Measurements from ENCODE around the gene BANP. TPM values are rescaled to one million over a fixed set of nuclear protein-coding genes. Genes with fewer than 3 reads are reported as not detected.
A peak's percentile ranks its signal among the peaks of the same experiment; 100 is the strongest.
"Not testable (repeated sequence)": the region's sequence is repeated elsewhere in the genome, so short reads cannot be mapped to it uniquely, and the experiment has no call there.

BANP gene
- total and polyA plus RNA-seq, 2 experiments from 2014 or later = 14.8 TPM

DNA sequence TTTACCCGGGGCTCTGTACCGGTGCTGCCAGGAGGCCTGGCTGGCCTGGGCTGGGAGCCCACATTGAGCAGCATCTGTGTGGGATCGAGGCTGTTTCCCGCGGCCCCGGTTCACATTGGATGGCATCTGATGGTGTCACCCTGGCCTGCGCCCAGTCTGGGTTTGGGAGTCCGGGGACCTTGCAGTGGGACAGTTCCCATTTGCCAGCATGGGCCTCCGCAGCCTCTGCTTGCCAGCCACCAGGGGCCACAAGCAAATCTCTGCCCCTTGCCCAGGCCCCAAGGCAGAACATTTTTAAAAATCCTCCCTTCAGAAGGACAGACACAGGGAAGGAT is 64.5 kb downstream of the BANP start:
- H3K36me3 ChIP-seq (ENCODE audit: low read depth) = no peaks in the 10 kb centered on the region
- DNase-seq = no peak
- no peak overlapping the region for H3K27ac ChIP-seq
- H3K79me2 ChIP-seq (ENCODE audit: insufficient read depth) = no peaks in the 10 kb centered on the region
- no peak overlapping the region for H3K4me3 ChIP-seq
- no peaks in the 10 kb centered on the region for H4K20me1 ChIP-seq (ENCODE audit: insufficient read depth)
- no peaks in the 10 kb centered on the region for H3K9me2 ChIP-seq (ENCODE audit: insufficient read depth)
- H3K9ac ChIP-seq = no peak overlapping the region
- H3F3A ChIP-seq (ENCODE audit: insufficient read depth) = no peaks in the 10 kb centered on the region
- H2AFZ ChIP-seq = no peak overlapping the region
- TF ChIP-seq EZH2 (IDR thresholded peaks at IDR 0.05; ENCODE audit: insufficient read depth, poor library complexity, severe bottlenecking) (no peak), EZH2phosphoT487 (IDR thresholded peaks at IDR 0.05; ENCODE audit: insufficient read depth, low read depth) (no peak)
- no peaks in the 10 kb centered on the region for H3K4me1 ChIP-seq (ENCODE audit: insufficient read depth)
- H3K27me3 ChIP-seq (replicated peaks; ENCODE audit: insufficient read depth) = no peaks in the 10 kb centered on the region
- no peak overlapping the region for H3K4me2 ChIP-seq (ENCODE audit: unreplicated experiment)
- in situ Hi-C loops (cut with MboI) = no loop called here
- H3K9me3 ChIP-seq (ENCODE audit: low read depth) = no peaks in the 10 kb centered on the region
- 88 to 90% methylated on average over 8 to 9 of the region's 9 CpGs for WGBS, 2 experiments (ENCODE audit: low coverage in 1 of 2, low lambda C conversion rate in 2 of 2, missing lambda C conversion rate in 2 of 2)

DNA sequence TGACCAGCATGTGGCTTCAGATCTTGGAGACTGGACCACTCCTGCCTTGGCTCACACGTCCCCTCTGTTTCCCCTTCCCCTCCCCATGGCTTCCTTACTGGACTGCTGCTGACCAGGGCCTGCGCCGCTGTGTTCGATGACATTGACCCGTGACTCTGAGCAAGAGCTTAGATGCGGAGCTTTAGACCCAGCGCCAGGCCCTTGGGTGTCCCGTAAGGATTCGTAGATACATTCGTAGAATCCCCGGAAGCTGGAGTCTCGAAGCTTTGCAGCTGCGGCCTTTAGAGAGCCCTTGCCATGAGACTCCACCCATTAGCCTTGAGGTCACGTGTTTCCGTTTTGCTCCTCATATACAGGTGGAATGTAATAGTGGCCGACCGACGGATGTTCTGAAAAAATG is 65.2 kb downstream of the BANP start:
- H3F3A ChIP-seq (ENCODE audit: insufficient read depth); H3K4me3 ChIP-seq; in situ Hi-C loops (cut with MboI); H3K27ac ChIP-seq; H4K20me1 ChIP-seq (ENCODE audit: insufficient read depth); H3K4me2 ChIP-seq (ENCODE audit: unreplicated experiment); H3K4me1 ChIP-seq (ENCODE audit: insufficient read depth); DNase-seq; H3K79me2 ChIP-seq (ENCODE audit: insufficient read depth); H2AFZ ChIP-seq; H3K9me3 ChIP-seq (ENCODE audit: low read depth); H3K9me2 ChIP-seq (ENCODE audit: insufficient read depth); H3K27me3 ChIP-seq (replicated peaks; ENCODE audit: insufficient read depth); H3K9ac ChIP-seq; H3K36me3 ChIP-seq (ENCODE audit: low read depth): not testable (repeated sequence)
- 88 to 89% methylated on average over 18 of the region's 18 CpGs for whole genome bisulfite sequencing, 2 experiments (ENCODE audit: low coverage in 1 of 2, low lambda C conversion rate in 2 of 2, missing lambda C conversion rate in 2 of 2)

DNA sequence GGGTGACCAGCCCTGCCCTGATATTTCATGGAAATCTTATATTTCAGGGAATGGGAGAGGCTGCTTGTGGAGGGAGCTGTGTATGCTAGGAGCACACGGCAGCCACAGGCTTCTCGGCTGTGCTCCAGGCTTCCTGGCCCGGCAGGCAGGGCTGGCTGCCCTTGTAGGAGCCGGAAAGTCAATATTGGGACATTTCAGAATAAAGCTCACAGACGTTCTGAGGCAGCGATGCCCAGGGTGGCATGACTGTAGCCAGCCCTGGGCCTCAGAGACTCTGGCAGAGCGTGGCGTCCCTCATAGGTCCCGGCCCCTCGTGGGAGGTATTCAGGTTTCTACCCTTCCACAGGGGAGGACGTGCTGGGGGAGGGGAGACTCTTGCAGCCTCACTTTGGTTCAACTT is 65.7 kb downstream of the BANP start:
- no peaks in the 10 kb centered on the region for H3K4me1 ChIP-seq (ENCODE audit: insufficient read depth)
- WGBS, 2 experiments (ENCODE audit: low coverage in 1 of 2, low lambda C conversion rate in 2 of 2, missing lambda C conversion rate in 2 of 2) = 77 to 78% methylated on average over 11 of the region's 11 CpGs
- H3K27ac ChIP-seq = no peak overlapping the region
- H3K36me3 ChIP-seq (ENCODE audit: low read depth) = no peaks in the 10 kb centered on the region
- H3K9me2 ChIP-seq (ENCODE audit: insufficient read depth) = no peaks in the 10 kb centered on the region
- H3K27me3 ChIP-seq (replicated peaks; ENCODE audit: insufficient read depth) = no peaks in the 10 kb centered on the region
- DNase-seq = no peak
- no peaks in the 10 kb centered on the region for H3K79me2 ChIP-seq (ENCODE audit: insufficient read depth)
- no peaks in the 10 kb centered on the region for H3K9me3 ChIP-seq (ENCODE audit: low read depth)
- H3F3A ChIP-seq (ENCODE audit: insufficient read depth) = no peaks in the 10 kb centered on the region
- in situ Hi-C loops (cut with MboI) = no loop called here
- no peak overlapping the region for H3K4me3 ChIP-seq
- H4K20me1 ChIP-seq (ENCODE audit: insufficient read depth) = no peaks in the 10 kb centered on the region
- no peak overlapping the region for H3K4me2 ChIP-seq (ENCODE audit: unreplicated experiment)
- H3K9ac ChIP-seq = no peak overlapping the region
- H2AFZ ChIP-seq = no peak overlapping the region
- no peak for TF ChIP-seq EZH2 (IDR thresholded peaks at IDR 0.05; ENCODE audit: insufficient read depth, poor library complexity, severe bottlenecking)
- TF ChIP-seq EZH2phosphoT487 (IDR thresholded peaks at IDR 0.05; ENCODE audit: insufficient read depth, low read depth) = no peak

GRCh38 chr16:88017587-88018101 is 66.4 kb downstream of the BANP start:
- Histone ChIP-seq H3K9me2 (ENCODE audit: insufficient read depth) (no peaks in the 10 kb centered on the region), H2AFZ (no peak overlapping the region), H4K20me1 (ENCODE audit: insufficient read depth) (no peaks in the 10 kb centered on the region), H3K27me3 (replicated peaks; ENCODE audit: insufficient read depth) (no peaks in the 10 kb centered on the region), H3K36me3 (ENCODE audit: low read depth) (no peaks in the 10 kb centered on the region), H3K79me2 (ENCODE audit: insufficient read depth) (no peaks in the 10 kb centered on the region), H3K9me3 (ENCODE audit: low read depth) (no peaks in the 10 kb centered on the region), H3K27ac (no peak overlapping the region), H3F3A (ENCODE audit: insufficient read depth) (no peaks in the 10 kb centered on the region), H3K4me2 (ENCODE audit: unreplicated experiment) (no peak overlapping the region), H3K4me3 (no peak overlapping the region), H3K9ac (no peak overlapping the region), H3K4me1 (ENCODE audit: insufficient read depth) (no peaks in the 10 kb centered on the region)
- in situ Hi-C loops (cut with MboI) = no loop called here
- DNase-seq = no peak
- WGBS, 2 experiments (ENCODE audit: low coverage in 1 of 2, low lambda C conversion rate in 2 of 2, missing lambda C conversion rate in 2 of 2) = 91% methylated on average over 18 to 19 of the region's 19 CpGs
- no peak for TF ChIP-seq EZH2phosphoT487 (IDR thresholded peaks at IDR 0.05; ENCODE audit: insufficient read depth, low read depth)
- TF ChIP-seq EZH2 (IDR thresholded peaks at IDR 0.05; ENCODE audit: insufficient read depth, poor library complexity, severe bottlenecking) = no peak

DNA sequence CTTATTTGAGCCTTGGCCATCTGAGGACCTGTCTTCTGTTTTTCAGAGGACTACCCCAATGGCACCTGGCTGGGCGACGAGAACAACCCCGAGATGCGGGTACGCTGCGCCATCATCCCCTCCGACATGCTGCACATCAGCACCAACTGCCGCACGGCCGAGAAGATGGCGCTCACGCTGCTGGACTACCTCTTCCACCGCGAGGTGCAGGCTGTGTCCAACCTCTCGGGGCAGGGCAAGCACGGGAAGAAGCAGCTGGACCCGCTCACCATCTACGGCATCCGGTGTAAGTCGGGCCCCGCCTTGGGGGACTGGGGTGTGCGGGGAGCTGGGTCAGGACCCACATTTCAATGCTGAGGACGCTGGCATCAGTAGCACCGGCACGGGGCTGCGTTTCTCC is 67.1 kb downstream of the BANP start:
- WGBS, 2 experiments (ENCODE audit: low coverage in 1 of 2, low lambda C conversion rate in 2 of 2, missing lambda C conversion rate in 2 of 2) = 95 to 97% methylated on average over 18 to 26 of the region's 26 CpGs
- H3K27ac ChIP-seq; H2AFZ ChIP-seq; H3K36me3 ChIP-seq (ENCODE audit: low read depth); H3K79me2 ChIP-seq (ENCODE audit: insufficient read depth); H3K27me3 ChIP-seq (replicated peaks; ENCODE audit: insufficient read depth); DNase-seq; H3F3A ChIP-seq (ENCODE audit: insufficient read depth); in situ Hi-C loops (cut with MboI); H3K9me2 ChIP-seq (ENCODE audit: insufficient read depth); H3K4me1 ChIP-seq (ENCODE audit: insufficient read depth); H3K4me2 ChIP-seq (ENCODE audit: unreplicated experiment); H4K20me1 ChIP-seq (ENCODE audit: insufficient read depth); H3K9me3 ChIP-seq (ENCODE audit: low read depth); H3K4me3 ChIP-seq; H3K9ac ChIP-seq: not testable (repeated sequence)

- H3K4me2 ChIP-seq (ENCODE audit: unreplicated experiment); H3K4me1 ChIP-seq (ENCODE audit: insufficient read depth); H3F3A ChIP-seq (ENCODE audit: insufficient read depth); H3K27me3 ChIP-seq (replicated peaks; ENCODE audit: insufficient read depth); H3K27ac ChIP-seq; H2AFZ ChIP-seq; H4K20me1 ChIP-seq (ENCODE audit: insufficient read depth); H3K9me2 ChIP-seq (ENCODE audit: insufficient read depth); in situ Hi-C loops (cut with MboI); H3K36me3 ChIP-seq (ENCODE audit: low read depth); H3K79me2 ChIP-seq (ENCODE audit: insufficient read depth); H3K9me3 ChIP-seq (ENCODE audit: low read depth); H3K4me3 ChIP-seq; H3K9ac ChIP-seq: not testable (repeated sequence)
- WGBS, 2 experiments (ENCODE audit: low coverage in 1 of 2, low lambda C conversion rate in 2 of 2, missing lambda C conversion rate in 2 of 2) = 46 to 87% methylated on average over 25 to 58 of the region's 59 CpGs
- DNase-seq = peak; percentile 7
Measured at GRCh38 chr16:88019041-88019820, 68.0 kb downstream of the BANP start.

Data from GM23248 (cell line).